A673 (cell line): Measurements from ENCODE around the gene HDGFL2. TPM values are rescaled to one million over a fixed set of nuclear protein-coding genes. Genes with fewer than 3 reads are reported as not detected.

ENCODE experiments used
- BruUV-seq: library from RNA; stranded (reverse); fragments of 400-500 nt; replicated peaks from 2 replicates; lab custom pipeline; 2021; lab: Mats Ljungman, UMichigan
- CTCF ChIA-PET: fragments of 300-600 bp; sonication (Branson Sonifier 250); formaldehyde crosslinking; loops from one replicate; lab custom pipeline; 2022; ENCODE audit warnings: antibody characterized with exemption; lab: Charles Lee
- POLR2A ChIA-PET: fragments of 300-600 bp; sonication (Branson Sonifier 250); formaldehyde crosslinking; loops from one replicate; lab custom pipeline; 2022; ENCODE audit warnings: antibody characterized with exemption; ENCODE audit not compliant: low non-redundant PET; lab: Charles Lee
- DNase-seq: peaks from one replicate; pipeline ENCODE4 v3.0.0-alpha.2; 2015; ENCODE audit warnings: low spot score
- H3K27ac ChIP-seq: fragments of 200-600 bp; sonication (generic); 2 replicates; pipeline ENCODE4 v1.5.1; 2016; ENCODE audit warnings: mixed run types, low read depth, mild to moderate bottlenecking, mixed read lengths, antibody characterized with exemption, low read length; ENCODE audit not compliant: poor library complexity, severe bottlenecking
- H3K27me3 ChIP-seq: fragments of 200-600 bp; sonication (generic); replicated peaks from 2 replicates; pipeline ENCODE4 v1.6.1; 2017; ENCODE audit warnings: mixed run types, low read depth, mild to moderate bottlenecking, mixed read lengths, antibody characterized with exemption, low read length; ENCODE audit not compliant: insufficient read depth, poor library complexity
- H3K36me3 ChIP-seq: fragments of 200-600 bp; sonication (generic); 2 replicates; pipeline ENCODE4 v1.6.1; 2016; ENCODE audit warnings: mixed run types, mild to moderate bottlenecking, mixed read lengths, antibody characterized with exemption, low read length; ENCODE audit not compliant: insufficient read depth, poor library complexity, severe bottlenecking
- H3K4me1 ChIP-seq: fragments of 200-600 bp; sonication (generic); 2 replicates; pipeline ENCODE4 v1.6.1; 2017; ENCODE audit warnings: mixed run types, mild to moderate bottlenecking, mixed read lengths, antibody characterized with exemption, low read length; ENCODE audit not compliant: insufficient read depth, poor library complexity, severe bottlenecking
- H3K4me3 ChIP-seq: fragments of 200-600 bp; sonication (generic); 2 replicates; pipeline ENCODE4 v1.5.1; 2016; ENCODE audit warnings: low read depth, mixed run types, mild to moderate bottlenecking, mixed read lengths, low read length; ENCODE audit not compliant: poor library complexity, severe bottlenecking
- H3K9me3 ChIP-seq: fragments of 200-600 bp; sonication (generic); 2 replicates; pipeline ENCODE4 v1.6.1; 2016; ENCODE audit warnings: mixed run types, low read depth, mild to moderate bottlenecking, mixed read lengths, antibody characterized with exemption, low read length; ENCODE audit not compliant: poor library complexity, severe bottlenecking
- EZH2 ChIP-seq: fragments of 200-600 bp; sonication (generic); IDR thresholded peaks from 2 replicates; pipeline ENCODE4 v1.6.1; 2017; ENCODE audit warnings: borderline replicate concordance, low read depth, mild to moderate bottlenecking, mixed read lengths, antibody characterized with exemption, low read length; ENCODE audit not compliant: poor library complexity, severe bottlenecking
- intact Hi-C: fragments of 100-400 bp; cut with micrococcal nuclease; formaldehyde crosslinking; loops from one replicate; pipeline ENCODE4 v1.10.0; 2022; ENCODE audit not compliant: unreplicated experiment
- total RNA-seq: library from RNA; stranded (reverse); gene quantifications from 2 replicates; pipeline ENCODE4 v1.2.3, GENCODE V29; 2021
- TF ChIP-seq, protein P1 (sequence below): fragments of 300-800, 200-600 bp; sonication (generic); conservative IDR thresholded peaks from 2 replicates; pipeline ENCODE4 v1.5.1; 2017; ENCODE audit warnings: low read depth, mild to moderate bottlenecking, antibody characterized with exemption, low read length, moderate library complexity, mixed read lengths

Gene HDGFL2
- total RNA-seq, 1 experiment from 2014 or later, result 89.6 TPM

DNA sequence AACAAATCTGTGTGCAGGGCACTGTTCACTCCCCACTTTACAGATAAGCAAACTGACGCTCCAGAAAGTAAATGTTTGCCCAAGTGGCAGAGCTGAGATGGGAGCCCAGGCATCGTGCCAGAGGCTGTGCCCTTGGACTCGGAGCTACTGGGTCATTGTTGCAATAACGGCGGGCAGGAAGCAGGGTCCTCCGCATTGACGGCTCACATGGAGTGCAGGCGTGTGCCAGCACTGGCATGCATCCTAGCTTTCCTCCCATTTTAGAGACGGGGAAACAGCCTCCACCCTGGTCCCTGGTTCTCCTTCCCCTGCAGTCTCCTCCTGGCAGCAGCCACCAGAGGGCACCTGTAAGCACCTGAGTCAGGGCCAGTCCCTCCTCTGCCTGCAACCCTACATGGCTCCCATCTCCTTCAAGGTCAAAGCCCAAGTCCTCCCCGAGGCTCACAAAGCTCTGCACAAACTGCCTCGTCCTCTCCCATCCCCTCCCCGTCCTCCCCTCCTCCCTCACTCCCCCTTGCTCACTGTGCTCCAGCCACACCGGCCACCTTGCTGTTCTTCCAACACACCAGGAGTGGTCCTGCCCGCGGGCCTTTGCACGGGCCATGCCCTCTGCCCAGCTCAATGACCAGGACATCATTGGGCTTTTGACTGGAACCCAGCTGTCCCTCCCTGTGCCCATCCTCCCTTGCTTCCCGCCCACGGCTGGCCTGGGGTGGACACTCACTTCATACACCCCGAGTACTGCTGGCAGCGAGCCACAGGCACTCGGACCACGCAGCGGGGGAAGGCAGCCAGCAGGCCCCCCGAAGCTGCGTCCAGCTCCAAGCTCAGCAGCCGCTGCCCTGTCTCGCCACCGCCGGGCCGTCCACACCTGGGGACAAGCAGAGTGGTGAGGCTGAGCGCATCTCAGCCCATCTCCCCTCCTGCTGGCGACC is 75.5 kb downstream of the HDGFL2 start:
- Histone ChIP-seq H3K36me3 (no peaks in the 10 kb centered on the region), H3K4me3 (no peak overlapping the region), H3K4me1 (no peaks in the 10 kb centered on the region), H3K27ac (no peak overlapping the region), H3K27me3 (no peaks in the 10 kb centered on the region), H3K9me3 (no peaks in the 10 kb centered on the region)
- no peak for DNase-seq
- intact Hi-C loops, result no loop called here
- TF ChIP-seq, protein P1, sequence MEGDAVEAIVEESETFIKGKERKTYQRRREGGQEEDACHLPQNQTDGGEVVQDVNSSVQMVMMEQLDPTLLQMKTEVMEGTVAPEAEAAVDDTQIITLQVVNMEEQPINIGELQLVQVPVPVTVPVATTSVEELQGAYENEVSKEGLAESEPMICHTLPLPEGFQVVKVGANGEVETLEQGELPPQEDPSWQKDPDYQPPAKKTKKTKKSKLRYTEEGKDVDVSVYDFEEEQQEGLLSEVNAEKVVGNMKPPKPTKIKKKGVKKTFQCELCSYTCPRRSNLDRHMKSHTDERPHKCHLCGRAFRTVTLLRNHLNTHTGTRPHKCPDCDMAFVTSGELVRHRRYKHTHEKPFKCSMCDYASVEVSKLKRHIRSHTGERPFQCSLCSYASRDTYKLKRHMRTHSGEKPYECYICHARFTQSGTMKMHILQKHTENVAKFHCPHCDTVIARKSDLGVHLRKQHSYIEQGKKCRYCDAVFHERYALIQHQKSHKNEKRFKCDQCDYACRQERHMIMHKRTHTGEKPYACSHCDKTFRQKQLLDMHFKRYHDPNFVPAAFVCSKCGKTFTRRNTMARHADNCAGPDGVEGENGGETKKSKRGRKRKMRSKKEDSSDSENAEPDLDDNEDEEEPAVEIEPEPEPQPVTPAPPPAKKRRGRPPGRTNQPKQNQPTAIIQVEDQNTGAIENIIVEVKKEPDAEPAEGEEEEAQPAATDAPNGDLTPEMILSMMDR, result peak; percentile 44
- no peak for TF ChIP-seq EZH2
- ChIA-PET POLR2A (interaction anchor here (0.6 kb wide), 1 partner anchor 12 kb away, joined by 3 read pairs; the partner anchor contains the start of gene PLIN5), CTCF (no interaction called here)
- no TSS peak for BruUV-seq

- ChIA-PET CTCF (no interaction called here), POLR2A (no interaction called here)
- H3K27ac ChIP-seq, result no peak overlapping the region
- no peaks in the 10 kb centered on the region for H3K36me3 ChIP-seq
- H3K9me3 ChIP-seq, result no peaks in the 10 kb centered on the region
- intact Hi-C loops, result no loop called here
- H3K4me3 ChIP-seq, result no peak overlapping the region
- no peaks in the 10 kb centered on the region for H3K4me1 ChIP-seq
- no peak for DNase-seq
- no peaks in the 10 kb centered on the region for H3K27me3 ChIP-seq
- BruUV-seq, result no TSS peak
- TF ChIP-seq, protein P1, result no peak
- TF ChIP-seq EZH2, result no peak
These were observed 76.1 kb downstream of the HDGFL2 start for GRCh38 chr19:4548238-4548584.

DNA sequence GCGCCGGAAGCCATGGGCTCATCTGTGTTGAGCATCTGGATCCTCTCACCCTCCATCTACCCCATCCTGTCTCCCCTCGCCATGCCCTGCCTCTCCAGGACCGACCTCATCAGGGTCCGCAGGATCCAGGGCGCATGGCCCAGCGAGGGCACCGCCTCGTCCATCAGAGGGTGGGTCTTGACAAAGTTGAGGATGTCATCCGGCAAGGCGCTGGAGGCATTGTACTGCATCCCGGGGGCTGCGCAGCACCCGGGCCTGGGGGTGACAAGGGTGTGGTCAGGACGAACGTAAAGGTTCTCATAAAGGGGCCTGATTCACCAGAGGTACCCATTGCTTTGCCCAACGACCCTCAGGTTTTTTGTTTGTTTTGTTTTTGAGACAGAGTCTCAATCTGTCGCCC is 77.9 kb downstream of the HDGFL2 start:
- no peaks in the 10 kb centered on the region for H3K9me3 ChIP-seq
- POLR2A ChIA-PET, result no interaction called here
- intact Hi-C loops, result no loop called here
- CTCF ChIA-PET, result no interaction called here
- TF ChIP-seq EZH2, result no peak
- TF ChIP-seq, protein P1, result no peak
- BruUV-seq, result no TSS peak
- H3K4me1 ChIP-seq, result no peaks in the 10 kb centered on the region
- H3K27me3 ChIP-seq, result no peaks in the 10 kb centered on the region
- no peaks in the 10 kb centered on the region for H3K36me3 ChIP-seq
- no peak for DNase-seq
- H3K4me3 ChIP-seq, result no peak overlapping the region
- H3K27ac ChIP-seq, result no peak overlapping the region
